Esophagus muscularis mucosa (tissue), 4 donors: ENCODE results near the gene MYOF. TPM values are rescaled to one million over a fixed set of nuclear protein-coding genes. Genes with fewer than 3 reads are reported as not detected.

Experiments used
- DNase-seq: peaks from one replicate; pipeline ENCODE4 v3.0.0-alpha.2; 2017; ENCODE audit errors: extremely low spot score
- H3K27ac ChIP-seq, 4 donors: fragments of 200-600 bp; sonication (generic); replicated peaks in 1 of 4; 1 replicate in 3 of 4; 2 replicates in 1 of 4; pipeline ENCODE4 v1.5.1; 2016 to 2019; ENCODE audit warnings: mild to moderate bottlenecking in 1 of 4
- H3K27me3 ChIP-seq, 4 donors: fragments of 200-600 bp; sonication (generic); one replicate each; pipeline versions ENCODE4 v1.5.1 to v1.6.0; 2016 to 2019
- H3K36me3 ChIP-seq, 4 donors: fragments of 200-600 bp; sonication (generic); one replicate each; pipeline ENCODE4 v1.5.1; 2016 to 2019
- H3K4me1 ChIP-seq, 4 donors: fragments of 200-600 bp; sonication (generic); one replicate each; pipeline ENCODE4 v1.5.1; 2016 to 2019
- H3K4me3 ChIP-seq, 4 donors: fragments of 200-600 bp; sonication (generic); 1 replicate in 2 of 4; 2 replicates in 2 of 4; pipeline ENCODE4 v1.5.1; 2016 to 2019; ENCODE audit warnings: mild to moderate bottlenecking in 4 of 4, moderate library complexity in 1 of 4
- H3K9me3 ChIP-seq, 4 donors: fragments of 200-600 bp; sonication (generic); 1 replicate in 3 of 4; 2 replicates in 1 of 4; pipeline ENCODE4 v1.5.1; 2016 to 2019
- EP300 ChIP-seq: sonication (generic); formaldehyde crosslinking; IDR thresholded peaks from one replicate; pipeline ENCODE4 v1.6.1; 2017; ENCODE audit warnings: antibody characterized with exemption
- POLR2A ChIP-seq: fragments of 450-650 bp; IDR thresholded peaks from one replicate; pipeline ENCODE4 v1.6.1; 2017; ENCODE audit warnings: antibody characterized with exemption, moderate library complexity, mild to moderate bottlenecking, low read depth
- POLR2AphosphoS5 ChIP-seq, 2 donors: sonication (generic); formaldehyde crosslinking; IDR thresholded peaks; one replicate each; pipeline ENCODE4 v1.6.1; 2017; ENCODE audit warnings: antibody characterized with exemption in 2 of 2
- WGBS: methylation state at CpG from one replicate; pipeline ENCODE4 v1.1.5; 2018; 5-methylcytosine and 5-hydroxymethylcytosine counted together
- intact Hi-C: fragments of 100-400 bp; cut with DNase I; formaldehyde crosslinking; loops from one replicate; pipeline ENCODE4 v1.15.1; 2023
- total RNA-seq, 4 donors: library from RNA; depleted of rRNA; stranded (reverse); fragments of >200 nt; gene quantifications; one replicate each; pipeline versions ENCODE4 v1.1.0 to v1.2.1, GENCODE V29; 2016
- TF ChIP-seq, protein P1 (sequence below), 3 experiments: fragments of 200-600 bp in 2 of 3; fragments of 450-650 bp in 1 of 3; sonication (generic) in 2 of 3; IDR thresholded peaks; one replicate each; pipeline ENCODE4 v1.5.1; 2017 to 2019; ENCODE audit warnings: antibody characterized with exemption in 3 of 3, mild to moderate bottlenecking in 2 of 3, moderate library complexity in 1 of 3

MYOF gene
- total RNA-seq, 4 donors from 2014 or later: 71.2 to 120 (median 97.3) TPM

GRCh38 chr10:93346694-93347093, 135.4 kb downstream of the MYOF start:
- no peak for DNase-seq
- Histone ChIP-seq H3K36me3 (peaks cover 70 to 100% (median 91%) of the 10 kb centered on the region in 4 donors), H3K4me1 (no peaks in the 10 kb centered on the region), H3K4me3 (no peak overlapping the region), H3K27ac (no peak overlapping the region), H3K9me3 (no peaks in the 10 kb centered on the region), H3K27me3 (no peaks in the 10 kb centered on the region)
- TF ChIP-seq, protein P1, sequence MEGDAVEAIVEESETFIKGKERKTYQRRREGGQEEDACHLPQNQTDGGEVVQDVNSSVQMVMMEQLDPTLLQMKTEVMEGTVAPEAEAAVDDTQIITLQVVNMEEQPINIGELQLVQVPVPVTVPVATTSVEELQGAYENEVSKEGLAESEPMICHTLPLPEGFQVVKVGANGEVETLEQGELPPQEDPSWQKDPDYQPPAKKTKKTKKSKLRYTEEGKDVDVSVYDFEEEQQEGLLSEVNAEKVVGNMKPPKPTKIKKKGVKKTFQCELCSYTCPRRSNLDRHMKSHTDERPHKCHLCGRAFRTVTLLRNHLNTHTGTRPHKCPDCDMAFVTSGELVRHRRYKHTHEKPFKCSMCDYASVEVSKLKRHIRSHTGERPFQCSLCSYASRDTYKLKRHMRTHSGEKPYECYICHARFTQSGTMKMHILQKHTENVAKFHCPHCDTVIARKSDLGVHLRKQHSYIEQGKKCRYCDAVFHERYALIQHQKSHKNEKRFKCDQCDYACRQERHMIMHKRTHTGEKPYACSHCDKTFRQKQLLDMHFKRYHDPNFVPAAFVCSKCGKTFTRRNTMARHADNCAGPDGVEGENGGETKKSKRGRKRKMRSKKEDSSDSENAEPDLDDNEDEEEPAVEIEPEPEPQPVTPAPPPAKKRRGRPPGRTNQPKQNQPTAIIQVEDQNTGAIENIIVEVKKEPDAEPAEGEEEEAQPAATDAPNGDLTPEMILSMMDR (IDR thresholded peaks at IDR 0.05): no peak
- TF ChIP-seq POLR2A (no peak), POLR2AphosphoS5 (IDR thresholded peaks at IDR 0.05) (no peak)
- intact Hi-C loops: no loop called here
- WGBS: 35% methylated on average over 4 of the region's 4 CpGs

- 72% methylated on average over 3 of the region's 3 CpGs for WGBS
- no peaks in the 10 kb centered on the region for H3K9me3 ChIP-seq
- DNase-seq: no peak
- H3K27me3 ChIP-seq: no peaks in the 10 kb centered on the region
- no peak overlapping the region for H3K27ac ChIP-seq
- no peak overlapping the region for H3K4me3 ChIP-seq
- no peak for TF ChIP-seq POLR2AphosphoS5 (IDR thresholded peaks at IDR 0.05)
- no peak for TF ChIP-seq EP300
- TF ChIP-seq POLR2A: no peak
- TF ChIP-seq, protein P1 (IDR thresholded peaks at IDR 0.05): no peak
- intact Hi-C loops: no loop called here
- H3K36me3 ChIP-seq: peaks cover 69 to 100% (median 90%) of the 10 kb centered on the region in 4 donors
- no peaks in the 10 kb centered on the region for H3K4me1 ChIP-seq
These were observed 136.0 kb downstream of the MYOF start for GRCh38 chr10:93346108-93346507.

- H3K27ac ChIP-seq: no peak overlapping the region
- H3K4me3 ChIP-seq: no peak overlapping the region
- peaks cover 60 to 100% (median 89%) of the 10 kb centered on the region in 4 donors for H3K36me3 ChIP-seq
- intact Hi-C loops: no loop called here
- WGBS: 80% methylated on average over 3 of the region's 3 CpGs
- no peak for DNase-seq
- no peak for TF ChIP-seq POLR2A
- no peak for TF ChIP-seq POLR2AphosphoS5 (IDR thresholded peaks at IDR 0.05)
- H3K4me1 ChIP-seq: no peaks in the 10 kb centered on the region
- H3K27me3 ChIP-seq: no peaks in the 10 kb centered on the region
- H3K9me3 ChIP-seq: no peaks in the 10 kb centered on the region
These were observed 137.4 kb downstream of the MYOF start for GRCh38 chr10:93344691-93345090.

DNA sequence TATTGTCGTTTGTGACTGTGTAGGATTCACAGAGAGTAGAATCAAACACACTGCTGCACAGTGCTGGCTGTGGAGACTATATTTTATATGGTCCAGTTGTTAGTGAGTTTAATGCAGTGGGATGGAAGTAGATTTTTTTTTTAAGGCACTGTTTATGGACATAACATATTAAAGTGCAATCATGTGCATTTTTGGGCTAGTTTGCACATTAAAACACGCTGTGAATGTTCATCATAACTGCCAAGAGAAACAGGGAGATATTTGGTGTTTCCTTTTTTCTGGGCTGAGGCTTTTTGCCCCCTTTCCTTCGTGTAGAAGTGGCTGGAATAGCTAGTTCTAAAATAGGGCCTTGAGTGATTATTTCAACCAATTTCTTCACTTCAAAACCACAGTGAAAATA, 139.2 kb downstream of the MYOF start:
- Histone ChIP-seq H3K27ac (no peak overlapping the region), H3K9me3 (no peaks in the 10 kb centered on the region), H3K36me3 (peaks cover 61 to 100% (median 88%) of the 10 kb centered on the region in 4 donors), H3K27me3 (no peaks in the 10 kb centered on the region), H3K4me3 (no peak overlapping the region), H3K4me1 (no peaks in the 10 kb centered on the region)
- WGBS: 48% methylated on average over 3 of the region's 3 CpGs
- TF ChIP-seq POLR2A: no peak
- no peak for TF ChIP-seq POLR2AphosphoS5 (IDR thresholded peaks at IDR 0.05)
- TF ChIP-seq, protein P1 (IDR thresholded peaks at IDR 0.05): no peak
- no peak for TF ChIP-seq EP300
- no peak for DNase-seq
- intact Hi-C loops: no loop called here

GRCh38 chr10:93342366-93342765, 139.8 kb downstream of the MYOF start:
- Histone ChIP-seq H3K27ac (no peak overlapping the region), H3K27me3 (no peaks in the 10 kb centered on the region), H3K36me3 (peaks cover 62 to 100% (median 88%) of the 10 kb centered on the region in 4 donors), H3K4me3 (no peak overlapping the region), H3K4me1 (no peaks in the 10 kb centered on the region), H3K9me3 (no peaks in the 10 kb centered on the region)
- DNase-seq: no peak
- intact Hi-C loops: no loop called here
- TF ChIP-seq POLR2A: no peak
- no peak for TF ChIP-seq POLR2AphosphoS5 (IDR thresholded peaks at IDR 0.05)
- TF ChIP-seq, protein P1 (IDR thresholded peaks at IDR 0.05): no peak
- TF ChIP-seq EP300: no peak
- 81% methylated on average over 4 of the region's 4 CpGs for WGBS
